ENCODE data around the gene SETBP1.

The SETBP1 gene

GRCh38 chr18:45103319-45104048 is 422.8 kb downstream of the SETBP1 start:
- TF ChIP-seq CTCF (IDR thresholded peaks at IDR 0.05; ENCODE audit: control insufficient read depth, extremely low read depth, insufficient read depth), result no peak
- no peak for DNase-seq (ENCODE audit: low read depth)
- no peak overlapping the region for H3K4me3 ChIP-seq (ENCODE audit: low read depth, low read length)

- no peak overlapping the region for H3K4me3 ChIP-seq (ENCODE audit: low read depth, low read length)
- no peak for TF ChIP-seq CTCF (IDR thresholded peaks at IDR 0.05; ENCODE audit: control insufficient read depth, extremely low read depth, insufficient read depth)
- DNase-seq (ENCODE audit: low read depth), result no peak
These were observed 423.3 kb downstream of the SETBP1 start for GRCh38 chr18:45104049-45104395.

- no peak for TF ChIP-seq CTCF (IDR thresholded peaks at IDR 0.05; ENCODE audit: control insufficient read depth, extremely low read depth, insufficient read depth)
- no peak overlapping the region for H3K4me3 ChIP-seq (ENCODE audit: low read depth, low read length)
- no peak for DNase-seq (ENCODE audit: low read depth)
These were observed 425.7 kb downstream of the SETBP1 start for GRCh38 chr18:45106331-45106774.

GRCh38 chr18:45107425-45107824 is 426.7 kb downstream of the SETBP1 start:
- no peak for TF ChIP-seq CTCF (IDR thresholded peaks at IDR 0.05; ENCODE audit: control insufficient read depth, extremely low read depth, insufficient read depth)

GRCh38 chr18:45108754-45109153 is 428.1 kb downstream of the SETBP1 start:
- no peak for DNase-seq (ENCODE audit: low read depth)
- no peak for TF ChIP-seq CTCF (IDR thresholded peaks at IDR 0.05; ENCODE audit: control insufficient read depth, extremely low read depth, insufficient read depth)
- no peak overlapping the region for H3K4me3 ChIP-seq (ENCODE audit: low read depth, low read length)

More at GRCh38 chr18:45107425-45107824, 426.7 kb downstream of the SETBP1 start:
- no peak overlapping the region for H3K4me3 ChIP-seq (ENCODE audit: low read depth, low read length)
- no peak for DNase-seq (ENCODE audit: low read depth)

GRCh38 chr18:45109271-45109670 is 428.6 kb downstream of the SETBP1 start:
- TF ChIP-seq CTCF (IDR thresholded peaks at IDR 0.05; ENCODE audit: control insufficient read depth, extremely low read depth, insufficient read depth), result no peak
- DNase-seq (ENCODE audit: low read depth), result no peak
- no peak overlapping the region for H3K4me3 ChIP-seq (ENCODE audit: low read depth, low read length)

- TF ChIP-seq CTCF (IDR thresholded peaks at IDR 0.05; ENCODE audit: control insufficient read depth, extremely low read depth, insufficient read depth), result no peak
- H3K4me3 ChIP-seq (ENCODE audit: low read depth, low read length), result no peak overlapping the region
- no peak for DNase-seq (ENCODE audit: low read depth)
These were observed 429.0 kb downstream of the SETBP1 start for GRCh38 chr18:45109706-45110105.
